GM18511 (cell line): ENCODE measurements around the gene PYGO2.
"Not testable (repeated sequence)": the region's sequence is repeated elsewhere in the genome, so short reads cannot be mapped to it uniquely, and the experiment has no call there.

ENCODE experiments used
- ATAC-seq: cut with Tn5 transposase; IDR thresholded peaks from one replicate; pipeline ENCODE4 v1.9.1; 2021; ENCODE audit warnings: mild to moderate bottlenecking, moderate library complexity; ENCODE audit not compliant: unreplicated experiment

Gene PYGO2

DNA sequence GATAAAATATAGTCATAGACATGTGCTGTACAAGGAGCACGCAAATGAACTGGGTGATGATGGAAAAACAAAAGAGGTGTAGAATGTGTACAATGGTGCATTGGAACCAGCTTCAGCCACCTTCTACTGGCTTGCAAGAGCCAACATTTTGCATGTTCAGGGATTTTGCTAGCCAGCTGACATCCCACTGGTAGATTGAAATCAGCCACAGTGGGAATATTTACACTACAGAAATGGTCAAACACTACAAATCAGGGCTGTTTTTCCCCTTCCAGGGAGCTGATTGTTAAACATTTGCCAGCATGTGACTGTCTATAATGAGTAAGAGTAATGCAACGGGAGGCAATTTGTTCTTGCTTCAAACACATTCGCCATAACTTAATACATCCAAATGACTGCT, 48.3 kb downstream of the PYGO2 start:
- no peak for ATAC-seq

- no peak for ATAC-seq
Measured at GRCh38 chr1:154912755-154913154, 48.8 kb downstream of the PYGO2 start.

DNA sequence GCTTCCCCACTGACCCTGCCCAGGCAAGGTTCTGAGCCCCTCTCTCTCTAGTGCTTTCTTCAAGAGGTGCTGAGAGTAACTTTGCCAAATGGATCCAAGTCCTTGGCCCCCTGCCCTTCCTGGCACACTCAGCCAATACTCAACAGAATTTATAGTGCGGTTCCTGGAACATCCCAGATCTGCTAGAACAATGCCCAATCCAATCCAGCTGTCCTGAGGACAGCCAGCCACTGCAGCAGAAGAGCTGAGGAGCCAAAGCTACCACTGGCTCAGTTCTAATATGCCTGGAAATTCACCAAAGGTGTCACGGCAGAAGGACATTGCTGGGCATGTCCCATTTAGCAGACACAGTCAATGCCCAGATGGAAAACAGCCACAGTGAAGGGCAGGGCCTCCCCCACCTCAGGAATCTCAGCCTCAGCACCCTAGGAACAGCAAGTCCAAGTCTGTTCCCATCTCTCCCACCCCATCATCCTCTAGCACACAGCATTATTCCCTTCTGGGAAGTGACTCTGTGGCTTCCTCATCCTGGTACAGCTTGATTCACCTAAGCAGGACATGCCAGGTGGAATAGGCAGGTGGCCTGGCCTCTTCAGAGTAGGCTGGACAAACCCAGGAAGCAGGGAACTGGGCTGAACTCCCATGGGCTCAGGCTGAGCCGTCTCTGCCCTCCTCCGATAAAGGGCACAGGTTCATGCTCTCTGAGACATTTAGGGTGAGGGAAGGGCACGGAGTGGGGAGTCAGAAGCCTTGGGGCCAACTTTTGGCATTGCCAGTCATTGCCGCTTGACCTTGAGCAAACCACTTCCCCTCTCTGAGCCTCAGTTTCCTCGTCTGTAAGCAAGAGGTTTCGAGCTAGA, 49.7 kb downstream of the PYGO2 start:
- ATAC-seq, result no peak

GRCh38 chr1:154910851-154911250, 50.7 kb downstream of the PYGO2 start:
- no peak for ATAC-seq

DNA sequence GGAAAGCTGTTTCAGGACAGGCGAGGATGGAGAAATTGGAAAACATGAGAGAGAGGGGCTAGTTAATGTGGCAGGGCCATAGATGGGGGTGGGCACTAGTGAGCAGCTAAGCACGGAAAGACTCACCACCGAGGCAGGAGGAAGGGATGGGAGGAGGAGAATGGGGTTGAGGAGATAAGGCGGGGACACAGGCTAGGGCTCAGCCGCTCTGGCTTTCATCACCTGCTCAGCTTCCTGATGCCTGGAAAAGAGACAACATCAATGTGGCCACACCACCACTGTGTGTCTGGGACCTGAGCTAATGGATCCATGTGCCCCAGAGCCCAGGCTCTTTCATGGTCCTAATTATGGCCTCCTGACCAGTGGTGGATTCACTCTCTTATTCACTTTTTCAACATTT, 52.6 kb downstream of the PYGO2 start:
- ATAC-seq, result no peak

GRCh38 chr1:154908129-154908528, 53.5 kb downstream of the PYGO2 start:
- ATAC-seq, result not testable (repeated sequence)
